ENCODE data around the gene STIM2. TPM values are rescaled to one million over a fixed set of nuclear protein-coding genes. Genes with fewer than 3 reads are reported as not detected.

The STIM2 gene
- total and polyA plus RNA-seq, 7 donors: 2.4 to 8.4 (median 4.9) TPM

DNA sequence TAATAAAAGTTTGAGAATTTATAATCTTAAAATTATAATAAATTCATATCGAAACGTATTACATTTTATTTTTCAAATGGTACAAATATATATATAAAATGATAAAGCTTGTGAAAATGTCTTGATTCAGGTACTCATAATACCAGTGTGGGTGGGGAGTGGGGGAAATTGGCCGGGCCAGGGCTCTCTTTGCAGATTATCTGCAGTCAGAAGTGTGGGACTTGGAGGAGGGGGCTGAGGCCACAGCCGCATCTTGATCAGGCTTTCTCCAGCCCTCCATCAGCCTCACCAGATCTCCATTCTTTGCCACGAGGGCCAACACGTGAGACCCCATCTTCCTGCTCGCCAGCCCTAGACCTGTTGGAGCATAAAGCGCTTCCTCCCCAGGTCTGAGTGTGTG is 86.7 kb downstream of the STIM2 start:
- Histone ChIP-seq H3K27ac (no peak overlapping the region), H3K36me3 (ENCODE audit: insufficient read depth in 1 of 2, low read depth in 1 of 2) (no peaks in the 10 kb centered on the region), H3K27me3 (ENCODE audit: insufficient read depth in 3 of 3, low read length in 2 of 3) (no peaks in the 10 kb centered on the region), H3K4me1 (peaks cover under 1% of the 10 kb centered on the region), H3K9me3 (no peaks in the 10 kb centered on the region), H3K4me3 (no peak overlapping the region)
- WGBS, 3 donors: 83 to 92% (median 87%) methylated on average over 8 of the region's 8 CpGs
- no peak for TF ChIP-seq CTCF (IDR thresholded peaks at IDR 0.05)
- intact Hi-C loops (cut with DNase I): no loop called here
- no peak for ATAC-seq
- no peak for DNase-seq

DNA sequence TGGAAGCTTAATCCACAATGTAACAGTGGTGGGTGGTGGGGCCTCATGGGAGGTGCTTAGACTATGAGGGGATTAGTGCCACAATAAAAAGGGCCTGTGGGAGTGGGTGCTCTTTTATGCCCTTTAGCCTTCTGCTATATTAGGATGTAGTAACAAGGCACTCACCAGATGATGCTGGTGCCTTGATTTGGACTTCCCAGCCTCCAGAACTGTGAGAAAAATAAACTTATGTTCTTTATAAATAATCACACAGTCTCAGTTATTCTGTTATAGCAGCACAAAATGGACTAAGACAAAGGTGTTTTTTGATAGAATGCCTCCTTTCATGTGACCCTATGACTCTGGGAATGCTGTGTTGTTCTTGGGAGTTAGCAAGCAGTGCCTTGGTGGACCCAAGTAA is 89.8 kb downstream of the STIM2 start:
- no peak overlapping the region for H3K27ac ChIP-seq
- H3K4me3 ChIP-seq: no peak overlapping the region
- intact Hi-C loops (cut with DNase I): no loop called here
- no peaks in the 10 kb centered on the region for H3K9me3 ChIP-seq
- DNase-seq (no peak), ATAC-seq (no peak)
- H3K27me3 ChIP-seq (ENCODE audit: insufficient read depth in 3 of 3, low read length in 2 of 3): no peaks in the 10 kb centered on the region
- H3K4me1 ChIP-seq: peaks cover 11% of the 10 kb centered on the region
- H3K36me3 ChIP-seq (ENCODE audit: insufficient read depth in 1 of 2, low read depth in 1 of 2): no peaks in the 10 kb centered on the region
- TF ChIP-seq CTCF (IDR thresholded peaks at IDR 0.05): no peak

- Histone ChIP-seq H3K27ac (no peak overlapping the region), H3K27me3 (ENCODE audit: insufficient read depth in 3 of 3, low read length in 2 of 3) (no peaks in the 10 kb centered on the region), H3K36me3 (ENCODE audit: insufficient read depth in 1 of 2, low read depth in 1 of 2) (no peaks in the 10 kb centered on the region), H3K4me3 (no peak overlapping the region), H3K9me3 (no peaks in the 10 kb centered on the region), H3K4me1 (peaks cover 11% of the 10 kb centered on the region)
- intact Hi-C loops (cut with DNase I): no loop called here
- DNase-seq (no peak), ATAC-seq (no peak)
- 73 to 81% (median 75%) methylated on average over 2 of the region's 2 CpGs for WGBS, 3 donors
- TF ChIP-seq CTCF (IDR thresholded peaks at IDR 0.05): no peak
Observed at GRCh38 chr4:26952891-26953290, 92.2 kb downstream of the STIM2 start.

DNA sequence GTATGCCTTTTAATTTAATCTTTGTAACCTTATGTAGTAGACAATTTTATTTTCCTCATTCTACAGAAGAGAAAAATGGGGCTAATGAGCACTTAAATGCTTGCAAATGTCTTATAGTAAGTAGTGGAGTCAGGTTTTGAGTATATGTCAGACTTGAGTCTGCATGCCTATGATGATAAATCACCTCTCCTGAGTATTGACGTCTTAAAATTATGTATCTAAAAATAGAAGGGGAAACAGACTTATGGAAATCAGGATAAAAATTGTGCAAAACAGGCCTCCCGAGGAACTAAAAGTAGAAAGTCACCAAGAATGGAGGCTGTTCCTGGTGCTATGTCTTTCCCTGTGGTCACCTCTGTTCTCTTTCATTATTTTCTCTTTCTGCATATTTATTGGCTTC is 92.7 kb downstream of the STIM2 start:
- ATAC-seq (no peak), DNase-seq (no peak)
- Histone ChIP-seq H3K36me3 (ENCODE audit: insufficient read depth in 1 of 2, low read depth in 1 of 2) (no peaks in the 10 kb centered on the region), H3K9me3 (no peaks in the 10 kb centered on the region), H3K4me3 (no peak overlapping the region), H3K4me1 (peaks cover 11% of the 10 kb centered on the region), H3K27me3 (ENCODE audit: insufficient read depth in 3 of 3, low read length in 2 of 3) (no peaks in the 10 kb centered on the region), H3K27ac (no peak overlapping the region)
- WGBS, 3 donors: 47 to 51% (median 47%) methylated on average over 2 of the region's 2 CpGs
- intact Hi-C loops (cut with DNase I): no loop called here
- no peak for TF ChIP-seq CTCF (IDR thresholded peaks at IDR 0.05)

DNA sequence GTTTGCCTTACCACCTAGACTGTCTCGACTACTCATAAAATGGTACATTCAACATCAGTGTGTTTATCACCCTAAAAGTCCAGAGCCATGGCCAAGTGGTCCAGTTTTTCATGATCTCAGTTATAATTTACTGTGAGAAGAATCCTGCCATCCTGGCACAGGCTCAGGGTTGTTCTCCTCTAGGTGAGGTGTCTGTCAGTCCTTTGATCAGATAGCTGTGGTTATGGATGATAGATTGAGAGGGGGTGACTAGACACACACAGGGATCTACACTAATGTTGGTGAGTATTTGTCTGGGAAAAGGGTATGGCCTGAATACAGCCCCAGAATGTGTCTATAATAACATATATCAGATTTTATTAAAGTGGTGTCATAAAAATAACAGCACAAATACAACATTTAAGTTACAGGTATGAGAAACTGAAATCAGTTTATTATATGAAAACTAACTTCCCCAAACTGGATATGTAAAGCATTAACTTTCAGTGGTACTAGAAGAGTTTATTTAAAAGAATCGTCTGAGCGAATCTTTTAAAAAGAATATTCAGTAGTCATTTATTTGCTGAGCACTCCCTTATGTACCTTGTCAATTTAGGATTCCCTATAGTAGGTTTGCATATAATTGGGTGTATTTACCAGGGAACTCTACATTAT is 93.3 kb downstream of the STIM2 start:
- no peak overlapping the region for H3K4me3 ChIP-seq
- intact Hi-C loops (cut with DNase I): no loop called here
- 92 to 96% (median 92%) methylated on average over 3 of the region's 3 CpGs for WGBS, 3 donors
- H3K27ac ChIP-seq: no peak overlapping the region
- no peaks in the 10 kb centered on the region for H3K27me3 ChIP-seq (ENCODE audit: insufficient read depth in 3 of 3, low read length in 2 of 3)
- no peak for TF ChIP-seq CTCF (IDR thresholded peaks at IDR 0.05)
- peaks cover 11% of the 10 kb centered on the region for H3K4me1 ChIP-seq
- H3K9me3 ChIP-seq: no peaks in the 10 kb centered on the region
- DNase-seq: no peak
- ATAC-seq: no peak
- H3K36me3 ChIP-seq (ENCODE audit: insufficient read depth in 1 of 2, low read depth in 1 of 2): no peaks in the 10 kb centered on the region

All from psoas muscle (tissue), 8 donors.